GM18508 (cell line): ENCODE results near the gene KRTAP5-11.
"Not testable (repeated sequence)": the region's sequence is repeated elsewhere in the genome, so short reads cannot be mapped to it uniquely, and the experiment has no call there.

ENCODE experiments used
- ATAC-seq: cut with Tn5 transposase; IDR thresholded peaks from one replicate; pipeline ENCODE4 v1.9.1; 2021; ENCODE audit warnings: moderate number of reproducible peaks; ENCODE audit not compliant: insufficient read depth, unreplicated experiment

The KRTAP5-11 gene

DNA sequence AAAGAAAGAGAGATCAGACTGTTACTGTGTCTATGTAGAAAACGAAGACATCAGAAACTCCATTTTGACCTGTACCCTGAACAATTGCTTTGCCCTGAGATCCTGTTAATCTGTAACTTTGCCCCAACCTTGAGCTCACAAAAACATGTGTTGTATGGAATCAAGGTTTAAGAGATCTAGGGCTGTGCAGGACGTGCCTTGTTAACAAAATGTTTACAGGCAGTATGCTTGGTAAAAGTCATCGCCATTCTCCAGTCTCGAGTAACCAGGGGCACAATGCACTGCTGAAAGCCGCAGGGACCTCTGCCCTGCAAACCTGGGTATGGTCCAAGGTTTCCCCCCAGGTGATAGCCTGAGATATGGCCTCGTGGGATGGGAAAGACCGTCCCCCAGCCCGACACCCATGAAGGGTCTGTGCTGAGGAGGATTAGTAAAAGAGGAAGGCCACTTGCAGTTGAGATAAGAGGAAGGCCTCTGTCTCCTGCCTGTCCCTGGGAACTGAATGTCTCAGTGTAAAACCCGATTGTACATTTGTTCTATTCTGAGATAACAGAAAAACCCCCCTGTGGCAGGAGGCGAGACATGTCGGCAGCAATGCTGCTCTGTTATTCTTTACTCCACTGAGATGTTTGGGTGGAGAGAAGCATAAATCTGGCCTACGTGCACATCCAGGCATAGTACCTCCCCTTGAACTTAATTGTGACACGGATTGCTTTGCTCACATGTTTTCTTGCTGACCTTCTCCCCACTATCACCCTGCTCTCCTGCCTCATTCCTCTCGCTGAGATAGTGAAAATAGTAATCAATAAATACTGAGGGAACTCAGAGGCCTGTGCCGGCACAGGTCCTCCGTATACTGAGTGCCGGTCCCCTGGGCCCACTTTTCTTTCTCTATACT, 47.7 kb downstream of the KRTAP5-11 start:
- not testable (repeated sequence) for ATAC-seq

DNA sequence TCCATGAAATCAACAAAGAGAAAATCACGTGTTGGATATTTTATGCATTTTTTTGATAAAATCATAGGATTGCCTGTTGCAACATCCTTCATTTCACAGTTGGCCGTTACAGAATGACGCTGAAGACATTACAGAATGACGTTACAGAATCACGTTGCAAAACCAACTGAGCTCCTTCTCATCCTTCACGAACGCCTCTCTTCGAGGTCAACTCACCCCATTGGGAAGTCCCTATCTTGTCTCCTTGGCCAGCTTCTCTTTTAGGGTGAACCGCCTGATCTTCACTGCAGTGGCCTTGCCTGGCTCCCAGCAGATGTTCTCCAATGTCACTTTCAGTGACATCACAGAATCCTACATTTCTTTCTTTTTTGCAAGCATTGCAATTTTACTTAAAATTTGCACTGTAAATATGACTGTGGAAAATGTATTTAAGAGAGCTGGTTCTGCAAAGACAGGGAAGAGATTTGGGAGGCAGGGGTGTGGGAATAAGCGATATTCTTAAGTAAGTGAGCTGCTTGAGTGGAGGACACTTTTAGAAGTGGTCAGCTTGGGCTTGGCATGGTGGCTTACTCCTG, 50.6 kb downstream of the KRTAP5-11 start:
- ATAC-seq, result no peak
